Fibroblast of mammary gland (primary cell): Measurements from ENCODE around the gene CCDC86.

Source experiments
- DNase-seq: peaks from one replicate; pipeline ENCODE4 v3.0.0-alpha.2; 2010; ENCODE audit warnings: low read depth
- H3K4me3 ChIP-seq: 2 replicates; pipeline ENCODE4 v1.5.1; 2011; ENCODE audit warnings: low read depth, mild to moderate bottlenecking, low read length, moderate library complexity; ENCODE audit not compliant: control insufficient read depth
- TF ChIP-seq, protein P1 (sequence below): conservative IDR thresholded peaks from 2 replicates; pipeline ENCODE4 v1.5.1; 2011; ENCODE audit warnings: low read depth, low read length, inconsistent platforms; ENCODE audit not compliant: control insufficient read depth, insufficient read depth

Gene CCDC86

GRCh38 chr11:60854140-60854846 lies 12.4 kb downstream of the CCDC86 start:
- DNase-seq, result no peak
- TF ChIP-seq, protein P1, sequence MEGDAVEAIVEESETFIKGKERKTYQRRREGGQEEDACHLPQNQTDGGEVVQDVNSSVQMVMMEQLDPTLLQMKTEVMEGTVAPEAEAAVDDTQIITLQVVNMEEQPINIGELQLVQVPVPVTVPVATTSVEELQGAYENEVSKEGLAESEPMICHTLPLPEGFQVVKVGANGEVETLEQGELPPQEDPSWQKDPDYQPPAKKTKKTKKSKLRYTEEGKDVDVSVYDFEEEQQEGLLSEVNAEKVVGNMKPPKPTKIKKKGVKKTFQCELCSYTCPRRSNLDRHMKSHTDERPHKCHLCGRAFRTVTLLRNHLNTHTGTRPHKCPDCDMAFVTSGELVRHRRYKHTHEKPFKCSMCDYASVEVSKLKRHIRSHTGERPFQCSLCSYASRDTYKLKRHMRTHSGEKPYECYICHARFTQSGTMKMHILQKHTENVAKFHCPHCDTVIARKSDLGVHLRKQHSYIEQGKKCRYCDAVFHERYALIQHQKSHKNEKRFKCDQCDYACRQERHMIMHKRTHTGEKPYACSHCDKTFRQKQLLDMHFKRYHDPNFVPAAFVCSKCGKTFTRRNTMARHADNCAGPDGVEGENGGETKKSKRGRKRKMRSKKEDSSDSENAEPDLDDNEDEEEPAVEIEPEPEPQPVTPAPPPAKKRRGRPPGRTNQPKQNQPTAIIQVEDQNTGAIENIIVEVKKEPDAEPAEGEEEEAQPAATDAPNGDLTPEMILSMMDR, result no peak
- H3K4me3 ChIP-seq, result no peak overlapping the region

GRCh38 chr11:60854847-60855725 lies 13.2 kb downstream of the CCDC86 start:
- DNase-seq, result no peak
- no peak overlapping the region for H3K4me3 ChIP-seq
- TF ChIP-seq, protein P1, result no peak

- DNase-seq, result no peak
- no peak within 1 kb of the TSS for H3K4me3 ChIP-seq
- TF ChIP-seq, protein P1, result no peak
Measured at GRCh38 chr11:60855726-60856633, 14.1 kb downstream of the CCDC86 start, which contains the start of gene PTGDR2. Gene PTGDR2 (minus strand): TSS chr11:60855950. CDS start chr11:60853722, 2,228 bp downstream.

DNA sequence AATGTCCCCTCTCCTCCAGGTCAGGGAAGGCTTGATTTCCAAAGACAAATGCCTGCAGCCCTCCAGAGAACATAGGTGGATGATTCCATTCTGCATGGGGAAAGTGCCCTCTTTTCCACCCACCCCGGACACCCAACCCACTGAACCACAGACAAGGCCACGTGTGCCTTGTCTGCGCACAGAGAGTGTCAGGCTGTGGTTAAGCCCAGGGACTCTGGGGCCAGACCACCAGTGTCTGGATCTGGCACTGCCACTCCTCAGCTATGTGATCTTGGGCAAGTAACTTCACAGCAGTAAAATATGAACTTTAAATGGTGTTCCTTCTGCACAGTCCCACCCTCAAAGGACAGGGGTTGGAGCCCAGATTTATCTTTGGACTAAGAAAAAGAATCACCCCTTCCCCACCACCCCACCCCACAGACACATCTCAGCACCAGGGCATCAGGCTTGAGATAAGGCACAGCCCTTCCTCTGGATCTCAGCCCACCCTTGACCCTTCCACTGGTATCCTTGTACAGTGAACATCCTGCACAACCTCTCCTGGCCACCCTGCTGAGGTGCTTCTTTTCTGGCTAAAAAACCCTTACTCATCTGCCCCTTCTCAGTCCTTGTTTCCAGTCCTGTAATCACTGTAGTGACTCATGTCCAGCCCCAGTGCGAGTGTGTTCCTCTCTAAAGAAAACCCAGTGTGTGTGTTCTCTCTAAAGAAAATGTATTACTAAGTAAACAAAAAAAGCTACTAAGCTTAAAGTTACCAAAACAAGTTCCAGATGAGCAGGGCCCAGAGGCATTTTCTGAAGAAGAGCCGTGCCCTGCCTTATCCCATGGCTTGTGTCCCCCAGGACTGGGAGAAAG lies 15.7 kb downstream of the CCDC86 start:
- TF ChIP-seq, protein P1, result no peak
- DNase-seq, result peak; percentile 77

DNA sequence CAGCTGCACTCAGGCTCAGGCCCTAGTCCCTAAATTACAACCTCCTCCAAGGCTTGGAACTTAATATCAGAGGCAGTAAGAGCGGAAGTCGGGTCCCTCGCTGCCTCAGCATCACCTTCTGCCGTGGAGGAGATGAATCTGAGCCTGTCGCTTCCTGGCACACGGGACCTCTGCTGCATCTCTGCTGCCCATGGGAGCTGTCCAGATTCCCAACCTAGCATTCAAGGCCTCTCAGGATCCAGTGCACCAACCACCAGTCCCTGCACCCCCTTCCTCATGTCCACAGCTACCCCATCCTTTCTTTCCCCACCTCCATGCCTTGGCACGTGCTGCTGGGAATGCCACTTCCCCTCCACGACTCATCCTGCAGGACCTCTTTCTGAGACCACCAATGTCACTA lies 16.3 kb downstream of the CCDC86 start:
- no peak for DNase-seq
- TF ChIP-seq, protein P1, result no peak
- H3K4me3 ChIP-seq, result no peak overlapping the region

More for the DNA sequence above, 15.7 kb downstream of the CCDC86 start:
- H3K4me3 ChIP-seq, result no peak overlapping the region
